ENCODE results near the gene SYCP3.

SYCP3 gene

GRCh38 chr12:101727098-101727497, 12.2 kb downstream of the SYCP3 start:
- Histone ChIP-seq H3K4me3 (ENCODE audit: low read length in 2 of 2) (no peak overlapping the region), H3K9ac (ENCODE audit: low read depth in 1 of 2, low read length in 2 of 2) (no peak overlapping the region), H3K36me3 (ENCODE audit: control insufficient read depth in 2 of 2, insufficient read depth in 2 of 2, low read length in 2 of 2) (peaks cover 28 to 37% of the 10 kb centered on the region in 2 donors), H3K27ac (ENCODE audit: low read depth in 2 of 2, low read length in 2 of 2) (no peak overlapping the region), H3K27me3 (ENCODE audit: control insufficient read depth in 2 of 2, insufficient read depth in 2 of 2, low read length in 2 of 2) (no peaks in the 10 kb centered on the region), H3K9me3 (ENCODE audit: control insufficient read depth in 2 of 2, low read length in 2 of 2) (no peaks in the 10 kb centered on the region), H3K4me1 (ENCODE audit: control insufficient read depth in 2 of 2, insufficient read depth in 2 of 2, low read length in 2 of 2) (no peaks in the 10 kb centered on the region)

- H3K9me3 ChIP-seq (ENCODE audit: control insufficient read depth in 2 of 2, low read length in 2 of 2) = no peaks in the 10 kb centered on the region
- H3K9ac ChIP-seq (ENCODE audit: low read depth in 1 of 2, low read length in 2 of 2) = no peak overlapping the region
- H3K27me3 ChIP-seq (ENCODE audit: control insufficient read depth in 2 of 2, insufficient read depth in 2 of 2, low read length in 2 of 2) = no peaks in the 10 kb centered on the region
- H3K36me3 ChIP-seq (ENCODE audit: control insufficient read depth in 2 of 2, insufficient read depth in 2 of 2, low read length in 2 of 2) = peaks cover 29 to 33% of the 10 kb centered on the region in 2 donors
- no peak overlapping the region for H3K27ac ChIP-seq (ENCODE audit: low read depth in 2 of 2, low read length in 2 of 2)
- H3K4me3 ChIP-seq (ENCODE audit: low read length in 2 of 2) = no peak overlapping the region
- peaks cover 0 to 2% of the 10 kb centered on the region in 2 donors for H3K4me1 ChIP-seq (ENCODE audit: control insufficient read depth in 2 of 2, insufficient read depth in 2 of 2, low read length in 2 of 2)
Measured at GRCh38 chr12:101722392-101722791, 16.9 kb downstream of the SYCP3 start.

- Histone ChIP-seq H3K36me3 (ENCODE audit: control insufficient read depth in 2 of 2, insufficient read depth in 2 of 2, low read length in 2 of 2) (peaks cover 12 to 14% of the 10 kb centered on the region in 2 donors), H3K27ac (ENCODE audit: low read depth in 2 of 2, low read length in 2 of 2) (no peak overlapping the region), H3K9ac (ENCODE audit: low read depth in 1 of 2, low read length in 2 of 2) (no peak overlapping the region), H3K9me3 (ENCODE audit: control insufficient read depth in 2 of 2, low read length in 2 of 2) (no peaks in the 10 kb centered on the region), H3K27me3 (ENCODE audit: control insufficient read depth in 2 of 2, insufficient read depth in 2 of 2, low read length in 2 of 2) (no peaks in the 10 kb centered on the region), H3K4me3 (ENCODE audit: low read length in 2 of 2) (no peak overlapping the region), H3K4me1 (ENCODE audit: control insufficient read depth in 2 of 2, insufficient read depth in 2 of 2, low read length in 2 of 2) (peaks cover 2 to 3% of the 10 kb centered on the region in 2 donors)
Measured at GRCh38 chr12:101720118-101720517, 19.1 kb downstream of the SYCP3 start.

GRCh38 chr12:101719566-101719965, 19.7 kb downstream of the SYCP3 start:
- H3K9me3 ChIP-seq (ENCODE audit: control insufficient read depth in 2 of 2, low read length in 2 of 2) = no peaks in the 10 kb centered on the region
- H3K36me3 ChIP-seq (ENCODE audit: control insufficient read depth in 2 of 2, insufficient read depth in 2 of 2, low read length in 2 of 2) = peaks cover 10 to 14% of the 10 kb centered on the region in 2 donors
- no peak overlapping the region for H3K27ac ChIP-seq (ENCODE audit: low read depth in 2 of 2, low read length in 2 of 2)
- no peaks in the 10 kb centered on the region for H3K27me3 ChIP-seq (ENCODE audit: control insufficient read depth in 2 of 2, insufficient read depth in 2 of 2, low read length in 2 of 2)
- peaks cover 2 to 7% of the 10 kb centered on the region in 2 donors for H3K4me1 ChIP-seq (ENCODE audit: control insufficient read depth in 2 of 2, insufficient read depth in 2 of 2, low read length in 2 of 2)
- no peak overlapping the region for H3K9ac ChIP-seq (ENCODE audit: low read depth in 1 of 2, low read length in 2 of 2)
- no peak overlapping the region for H3K4me3 ChIP-seq (ENCODE audit: low read length in 2 of 2)

GRCh38 chr12:101714877-101715444, 24.3 kb downstream of the SYCP3 start:
- Histone ChIP-seq H3K27ac (ENCODE audit: low read depth in 2 of 2, low read length in 2 of 2) (no peak overlapping the region), H3K9me3 (ENCODE audit: control insufficient read depth in 2 of 2, low read length in 2 of 2) (no peaks in the 10 kb centered on the region), H3K9ac (ENCODE audit: low read depth in 1 of 2, low read length in 2 of 2) (no peak overlapping the region)

GRCh38 chr12:101713930-101714329, 25.3 kb downstream of the SYCP3 start:
- H3K9me3 ChIP-seq (ENCODE audit: control insufficient read depth in 2 of 2, low read length in 2 of 2) = no peaks in the 10 kb centered on the region
- no peaks in the 10 kb centered on the region for H3K27me3 ChIP-seq (ENCODE audit: control insufficient read depth in 2 of 2, insufficient read depth in 2 of 2, low read length in 2 of 2)
- H3K36me3 ChIP-seq (ENCODE audit: control insufficient read depth in 2 of 2, insufficient read depth in 2 of 2, low read length in 2 of 2) = peaks cover 0 to 3% of the 10 kb centered on the region in 2 donors
- H3K4me3 ChIP-seq (ENCODE audit: low read length in 2 of 2) = peak overlapping the region in 1 of 2 donors; percentile 49
- peak overlapping the region; percentile 25 to 75 for H3K27ac ChIP-seq (ENCODE audit: low read depth in 2 of 2, low read length in 2 of 2)
- H3K9ac ChIP-seq (ENCODE audit: low read depth in 1 of 2, low read length in 2 of 2) = peak overlapping the region in 1 of 2 donors; percentile 61
- H3K4me1 ChIP-seq (ENCODE audit: control insufficient read depth in 2 of 2, insufficient read depth in 2 of 2, low read length in 2 of 2) = peaks cover 7 to 31% of the 10 kb centered on the region in 2 donors

More at GRCh38 chr12:101714877-101715444, 24.3 kb downstream of the SYCP3 start:
- Histone ChIP-seq H3K4me3 (ENCODE audit: low read length in 2 of 2) (no peak overlapping the region), H3K27me3 (ENCODE audit: control insufficient read depth in 2 of 2, insufficient read depth in 2 of 2, low read length in 2 of 2) (no peaks in the 10 kb centered on the region), H3K36me3 (ENCODE audit: control insufficient read depth in 2 of 2, insufficient read depth in 2 of 2, low read length in 2 of 2) (peaks cover 0 to 3% of the 10 kb centered on the region in 2 donors), H3K4me1 (ENCODE audit: control insufficient read depth in 2 of 2, insufficient read depth in 2 of 2, low read length in 2 of 2) (peaks cover 10 to 26% of the 10 kb centered on the region in 2 donors)

- Histone ChIP-seq H3K36me3 (ENCODE audit: control insufficient read depth in 2 of 2, insufficient read depth in 2 of 2, low read length in 2 of 2) (peaks cover 0 to 3% of the 10 kb centered on the region in 2 donors), H3K27ac (ENCODE audit: low read depth in 2 of 2, low read length in 2 of 2) (peak overlapping the region; percentile 25 to 75), H3K4me3 (ENCODE audit: low read length in 2 of 2) (peak overlapping the region; percentile 36 to 49), H3K9me3 (ENCODE audit: control insufficient read depth in 2 of 2, low read length in 2 of 2) (no peaks in the 10 kb centered on the region), H3K4me1 (ENCODE audit: control insufficient read depth in 2 of 2, insufficient read depth in 2 of 2, low read length in 2 of 2) (peaks cover 7 to 31% of the 10 kb centered on the region in 2 donors), H3K9ac (ENCODE audit: low read depth in 1 of 2, low read length in 2 of 2) (peak overlapping the region; percentile 9 to 61), H3K27me3 (ENCODE audit: control insufficient read depth in 2 of 2, insufficient read depth in 2 of 2, low read length in 2 of 2) (no peaks in the 10 kb centered on the region)
Measured at GRCh38 chr12:101713059-101713682, 26.1 kb downstream of the SYCP3 start.

GRCh38 chr12:101710288-101710687, 29.0 kb downstream of the SYCP3 start:
- no peak overlapping the region for H3K9ac ChIP-seq (ENCODE audit: low read depth in 1 of 2, low read length in 2 of 2)
- peaks cover 16 to 43% of the 10 kb centered on the region in 2 donors for H3K4me1 ChIP-seq (ENCODE audit: control insufficient read depth in 2 of 2, insufficient read depth in 2 of 2, low read length in 2 of 2)
- no peak overlapping the region for H3K4me3 ChIP-seq (ENCODE audit: low read length in 2 of 2)
- H3K27ac ChIP-seq (ENCODE audit: low read depth in 2 of 2, low read length in 2 of 2) = no peak overlapping the region
- H3K36me3 ChIP-seq (ENCODE audit: control insufficient read depth in 2 of 2, insufficient read depth in 2 of 2, low read length in 2 of 2) = no peaks in the 10 kb centered on the region
- H3K27me3 ChIP-seq (ENCODE audit: control insufficient read depth in 2 of 2, insufficient read depth in 2 of 2, low read length in 2 of 2) = no peaks in the 10 kb centered on the region
- H3K9me3 ChIP-seq (ENCODE audit: control insufficient read depth in 2 of 2, low read length in 2 of 2) = no peaks in the 10 kb centered on the region

- no peak overlapping the region for H3K9ac ChIP-seq (ENCODE audit: low read depth in 1 of 2, low read length in 2 of 2)
- no peak overlapping the region for H3K4me3 ChIP-seq (ENCODE audit: low read length in 2 of 2)
- peaks cover 0 to 2% of the 10 kb centered on the region in 2 donors for H3K36me3 ChIP-seq (ENCODE audit: control insufficient read depth in 2 of 2, insufficient read depth in 2 of 2, low read length in 2 of 2)
- no peaks in the 10 kb centered on the region for H3K9me3 ChIP-seq (ENCODE audit: control insufficient read depth in 2 of 2, low read length in 2 of 2)
- H3K27me3 ChIP-seq (ENCODE audit: control insufficient read depth in 2 of 2, insufficient read depth in 2 of 2, low read length in 2 of 2) = no peaks in the 10 kb centered on the region
- no peak overlapping the region for H3K27ac ChIP-seq (ENCODE audit: low read depth in 2 of 2, low read length in 2 of 2)
- peaks cover 8 to 22% of the 10 kb centered on the region in 2 donors for H3K4me1 ChIP-seq (ENCODE audit: control insufficient read depth in 2 of 2, insufficient read depth in 2 of 2, low read length in 2 of 2)
Measured at GRCh38 chr12:101707131-101707782, 32.0 kb downstream of the SYCP3 start.

- Histone ChIP-seq H3K4me1 (ENCODE audit: control insufficient read depth in 2 of 2, insufficient read depth in 2 of 2, low read length in 2 of 2) (peaks cover 8 to 22% of the 10 kb centered on the region in 2 donors), H3K36me3 (ENCODE audit: control insufficient read depth in 2 of 2, insufficient read depth in 2 of 2, low read length in 2 of 2) (peaks cover 0 to 2% of the 10 kb centered on the region in 2 donors)
Measured at GRCh38 chr12:101706403-101706802, 32.9 kb downstream of the SYCP3 start.

More at GRCh38 chr12:101706403-101706802, 32.9 kb downstream of the SYCP3 start:
- Histone ChIP-seq H3K4me3 (ENCODE audit: low read length in 2 of 2) (no peak overlapping the region), H3K27me3 (ENCODE audit: control insufficient read depth in 2 of 2, insufficient read depth in 2 of 2, low read length in 2 of 2) (no peaks in the 10 kb centered on the region), H3K9ac (ENCODE audit: low read depth in 1 of 2, low read length in 2 of 2) (no peak overlapping the region), H3K27ac (ENCODE audit: low read depth in 2 of 2, low read length in 2 of 2) (no peak overlapping the region), H3K9me3 (ENCODE audit: control insufficient read depth in 2 of 2, low read length in 2 of 2) (no peaks in the 10 kb centered on the region)

All from mucosa of rectum (tissue), 2 donors.